Coronary artery (tissue), 2 donors: ENCODE results near the gene THSD7B.

Source experiments
- DNase-seq: peaks from one replicate; pipeline ENCODE4 v3.0.0-alpha.2; 2017; ENCODE audit warnings: low spot score
- H3K27ac ChIP-seq, 2 donors: fragments of 200-600 bp; sonication (generic); one replicate each; pipeline ENCODE4 v1.5.1; 2016 to 2019
- H3K4me3 ChIP-seq: fragments of 200-600 bp; sonication (generic); 2 replicates; pipeline ENCODE4 v1.5.1; 2016; ENCODE audit warnings: mild to moderate bottlenecking, moderate library complexity
- CTCF ChIP-seq: fragments of 200-600 bp; sonication (generic); IDR thresholded peaks from one replicate; pipeline ENCODE4 v1.5.1; 2019; ENCODE audit warnings: antibody characterized with exemption

THSD7B gene

GRCh38 chr2:137172162-137172561, 406.8 kb downstream of the THSD7B start:
- no peak for DNase-seq
- TF ChIP-seq CTCF = no peak

GRCh38 chr2:137173463-137173862, 408.1 kb downstream of the THSD7B start:
- TF ChIP-seq CTCF = no peak
- no peak overlapping the region for H3K4me3 ChIP-seq
- no peak overlapping the region for H3K27ac ChIP-seq
- no peak for DNase-seq

More at GRCh38 chr2:137172162-137172561, 406.8 kb downstream of the THSD7B start:
- no peak overlapping the region for H3K4me3 ChIP-seq
- H3K27ac ChIP-seq = no peak overlapping the region

GRCh38 chr2:137175246-137175645, 409.9 kb downstream of the THSD7B start:
- DNase-seq = no peak
- Histone ChIP-seq H3K27ac (no peak overlapping the region), H3K4me3 (no peak overlapping the region)

GRCh38 chr2:137178951-137179377, 413.6 kb downstream of the THSD7B start:
- TF ChIP-seq CTCF = no peak
- Histone ChIP-seq H3K4me3 (no peak overlapping the region), H3K27ac (no peak overlapping the region)
- no peak for DNase-seq

More at GRCh38 chr2:137175246-137175645, 409.9 kb downstream of the THSD7B start:
- TF ChIP-seq CTCF = no peak

GRCh38 chr2:137179542-137179941, 414.2 kb downstream of the THSD7B start:
- TF ChIP-seq CTCF = no peak
- Histone ChIP-seq H3K27ac (no peak overlapping the region), H3K4me3 (no peak overlapping the region)
- no peak for DNase-seq

- no peak for DNase-seq
- Histone ChIP-seq H3K27ac (no peak overlapping the region), H3K4me3 (no peak overlapping the region)
- TF ChIP-seq CTCF = no peak
Observed at GRCh38 chr2:137180012-137180411, 414.7 kb downstream of the THSD7B start.

GRCh38 chr2:137181370-137181769, 416.0 kb downstream of the THSD7B start:
- no peak for DNase-seq
- no peak for TF ChIP-seq CTCF
- no peak overlapping the region for H3K4me3 ChIP-seq
- H3K27ac ChIP-seq = no peak overlapping the region
